ENCODE measurements around the gene UACA.

DNA sequence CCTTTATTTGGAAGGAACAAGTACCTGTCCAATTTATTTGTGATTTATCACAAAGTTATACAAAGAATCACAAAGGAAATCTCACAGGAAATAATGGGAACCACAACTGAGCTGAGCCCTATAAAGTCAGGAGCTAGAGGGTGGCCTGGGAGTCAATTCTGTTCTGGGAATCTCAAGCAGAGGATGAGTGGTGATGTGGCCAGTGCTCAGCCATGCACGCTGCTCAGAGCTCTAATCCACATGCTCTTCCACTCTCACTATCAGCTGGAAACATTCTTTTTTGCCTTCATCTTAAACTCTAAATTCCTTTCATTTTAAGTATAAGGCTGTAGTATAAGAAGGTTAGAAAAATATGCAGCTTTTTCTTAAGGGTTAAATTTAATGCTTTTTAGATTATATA, 36.6 kb downstream of the UACA start:
- TF ChIP-seq, protein P1, sequence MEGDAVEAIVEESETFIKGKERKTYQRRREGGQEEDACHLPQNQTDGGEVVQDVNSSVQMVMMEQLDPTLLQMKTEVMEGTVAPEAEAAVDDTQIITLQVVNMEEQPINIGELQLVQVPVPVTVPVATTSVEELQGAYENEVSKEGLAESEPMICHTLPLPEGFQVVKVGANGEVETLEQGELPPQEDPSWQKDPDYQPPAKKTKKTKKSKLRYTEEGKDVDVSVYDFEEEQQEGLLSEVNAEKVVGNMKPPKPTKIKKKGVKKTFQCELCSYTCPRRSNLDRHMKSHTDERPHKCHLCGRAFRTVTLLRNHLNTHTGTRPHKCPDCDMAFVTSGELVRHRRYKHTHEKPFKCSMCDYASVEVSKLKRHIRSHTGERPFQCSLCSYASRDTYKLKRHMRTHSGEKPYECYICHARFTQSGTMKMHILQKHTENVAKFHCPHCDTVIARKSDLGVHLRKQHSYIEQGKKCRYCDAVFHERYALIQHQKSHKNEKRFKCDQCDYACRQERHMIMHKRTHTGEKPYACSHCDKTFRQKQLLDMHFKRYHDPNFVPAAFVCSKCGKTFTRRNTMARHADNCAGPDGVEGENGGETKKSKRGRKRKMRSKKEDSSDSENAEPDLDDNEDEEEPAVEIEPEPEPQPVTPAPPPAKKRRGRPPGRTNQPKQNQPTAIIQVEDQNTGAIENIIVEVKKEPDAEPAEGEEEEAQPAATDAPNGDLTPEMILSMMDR (IDR thresholded peaks at IDR 0.05; ENCODE audit: control extremely low read depth in 1 of 3, insufficient read depth in 1 of 3, low read depth in 1 of 3, low read length in 3 of 3): no peak
- TF ChIP-seq ZNF274 (IDR thresholded peaks at IDR 0.05; ENCODE audit: borderline replicate concordance, extremely low read depth, low read length) (no peak), POLR2A (IDR thresholded peaks at IDR 0.05; ENCODE audit: control extremely low read depth in 1 of 2, low read depth in 2 of 2, low read length in 2 of 2) (no peak)
